SK-N-SH treated with all-trans-retinoic acid at 6 μM for 48 hours (cell line): ENCODE measurements around the gene CPNE4.

ENCODE experiments used
- CSRNP3 ChIP-seq: fragments of 250-450 bp; sonication (Bioruptor Pico); IDR thresholded peaks from 2 replicates; pipeline ENCODE4 v1.5.1; 2021; ENCODE audit warnings: mild to moderate bottlenecking, moderate library complexity
- ESRRG ChIP-seq: fragments of 250-450 bp; sonication (Bioruptor Pico); IDR thresholded peaks from 2 replicates; pipeline ENCODE4 v1.6.1; 2021; ENCODE audit warnings: mild to moderate bottlenecking
- OSR1 ChIP-seq: fragments of 250-450 bp; sonication (Bioruptor Pico); IDR thresholded peaks from 2 replicates; pipeline ENCODE4 v1.8.0; 2022; ENCODE audit warnings: moderate library complexity, mild to moderate bottlenecking, inconsistent platforms
- PPARA ChIP-seq: fragments of 250-450 bp; sonication (Bioruptor Pico); IDR thresholded peaks from 2 replicates; pipeline ENCODE4 v1.5.0; 2020; ENCODE audit warnings: mild to moderate bottlenecking, borderline replicate concordance
- SNAI2 ChIP-seq: fragments of 250-450 bp; sonication (Bioruptor Pico); IDR thresholded peaks from 2 replicates; pipeline ENCODE4 v1.5.0; 2020; ENCODE audit warnings: mild to moderate bottlenecking, moderate library complexity
- TSHZ2 ChIP-seq: fragments of 250-450 bp; sonication (Bioruptor Pico); IDR thresholded peaks from 2 replicates; pipeline ENCODE4 v1.5.0; 2020; ENCODE audit warnings: mild to moderate bottlenecking, moderate library complexity
- ZNF565 ChIP-seq: fragments of 450-650 bp; formaldehyde crosslinking; conservative IDR thresholded peaks from 2 replicates; pipeline ENCODE4 v1.5.0; 2020; ENCODE audit warnings: low read depth, mild to moderate bottlenecking, moderate library complexity
- ZNF8 ChIP-seq: fragments of 450-650 bp; formaldehyde crosslinking; IDR thresholded peaks from 2 replicates; pipeline ENCODE4 v1.5.0; 2020; ENCODE audit warnings: mild to moderate bottlenecking, moderate library complexity
- TF ChIP-seq, protein P1 (sequence below): fragments of 250-450 bp; sonication (Bioruptor Pico); IDR thresholded peaks from 2 replicates; pipeline ENCODE4 v1.5.1; 2020; ENCODE audit warnings: low read depth, mild to moderate bottlenecking, moderate library complexity
- TF ChIP-seq, protein P2 (sequence below): fragments of 250-450 bp; sonication (Bioruptor Pico); IDR thresholded peaks from 2 replicates; pipeline ENCODE4 v1.8.0; 2020; ENCODE audit warnings: mild to moderate bottlenecking, moderate library complexity, borderline replicate concordance

DNA sequence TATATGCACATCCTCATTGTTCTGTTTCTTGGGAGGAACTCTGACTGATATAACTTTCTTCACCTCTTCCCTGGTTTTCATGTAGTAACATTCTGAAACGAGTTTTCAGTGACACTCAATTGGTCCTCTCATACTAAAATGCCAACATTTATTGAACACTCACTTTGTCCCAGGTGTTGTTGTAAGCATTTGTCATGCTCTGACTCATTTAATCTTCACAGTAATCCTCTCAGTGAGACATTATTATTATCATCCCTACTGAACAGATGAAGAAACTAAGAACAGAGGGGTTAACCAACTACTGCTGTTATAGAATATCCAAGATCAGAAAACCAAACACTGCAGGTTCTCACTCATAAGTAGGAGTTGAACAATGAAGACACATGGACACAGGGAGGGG is 437.9 kb downstream of the CPNE4 start:
- TF ChIP-seq, protein P1, sequence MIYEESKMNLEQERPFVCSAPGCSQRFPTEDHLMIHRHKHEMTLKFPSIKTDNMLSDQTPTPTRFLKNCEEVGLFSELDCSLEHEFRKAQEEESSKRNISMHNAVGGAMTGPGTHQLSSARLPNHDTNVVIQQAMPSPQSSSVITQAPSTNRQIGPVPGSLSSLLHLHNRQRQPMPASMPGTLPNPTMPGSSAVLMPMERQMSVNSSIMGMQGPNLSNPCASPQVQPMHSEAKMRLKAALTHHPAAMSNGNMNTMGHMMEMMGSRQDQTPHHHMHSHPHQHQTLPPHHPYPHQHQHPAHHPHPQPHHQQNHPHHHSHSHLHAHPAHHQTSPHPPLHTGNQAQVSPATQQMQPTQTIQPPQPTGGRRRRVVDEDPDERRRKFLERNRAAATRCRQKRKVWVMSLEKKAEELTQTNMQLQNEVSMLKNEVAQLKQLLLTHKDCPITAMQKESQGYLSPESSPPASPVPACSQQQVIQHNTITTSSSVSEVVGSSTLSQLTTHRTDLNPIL (CRISPR knock-in tag), result no peak
- TF ChIP-seq, protein P2, sequence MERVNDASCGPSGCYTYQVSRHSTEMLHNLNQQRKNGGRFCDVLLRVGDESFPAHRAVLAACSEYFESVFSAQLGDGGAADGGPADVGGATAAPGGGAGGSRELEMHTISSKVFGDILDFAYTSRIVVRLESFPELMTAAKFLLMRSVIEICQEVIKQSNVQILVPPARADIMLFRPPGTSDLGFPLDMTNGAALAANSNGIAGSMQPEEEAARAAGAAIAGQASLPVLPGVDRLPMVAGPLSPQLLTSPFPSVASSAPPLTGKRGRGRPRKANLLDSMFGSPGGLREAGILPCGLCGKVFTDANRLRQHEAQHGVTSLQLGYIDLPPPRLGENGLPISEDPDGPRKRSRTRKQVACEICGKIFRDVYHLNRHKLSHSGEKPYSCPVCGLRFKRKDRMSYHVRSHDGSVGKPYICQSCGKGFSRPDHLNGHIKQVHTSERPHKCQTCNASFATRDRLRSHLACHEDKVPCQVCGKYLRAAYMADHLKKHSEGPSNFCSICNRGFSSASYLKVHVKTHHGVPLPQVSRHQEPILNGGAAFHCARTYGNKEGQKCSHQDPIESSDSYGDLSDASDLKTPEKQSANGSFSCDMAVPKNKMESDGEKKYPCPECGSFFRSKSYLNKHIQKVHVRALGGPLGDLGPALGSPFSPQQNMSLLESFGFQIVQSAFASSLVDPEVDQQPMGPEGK, result no peak
- TF ChIP-seq PPARA (CRISPR knock-in tag), result no peak
- TF ChIP-seq CSRNP3, result no peak
- no peak for TF ChIP-seq OSR1 (CRISPR knock-in tag)
- no peak for TF ChIP-seq TSHZ2 (CRISPR knock-in tag)
- TF ChIP-seq ESRRG (CRISPR knock-in tag), result no peak
- no peak for TF ChIP-seq ZNF8 (CRISPR knock-in tag)
- TF ChIP-seq SNAI2, result no peak
- TF ChIP-seq ZNF565 (CRISPR knock-in tag), result no peak
